H1 (cell line): Measurements from ENCODE around the gene NCK2. TPM values are rescaled to one million over a fixed set of nuclear protein-coding genes. Genes with fewer than 3 reads are reported as not detected.

ENCODE experiments used
- CTCF ChIA-PET: fragments of 300-600 bp; sonication (Branson Sonifier 250); formaldehyde crosslinking; loops from one replicate; lab custom pipeline; 2021; ENCODE audit not compliant: partially characterized antibody; lab: Charles Lee
- POLR2A ChIA-PET: fragments of 300-600 bp; sonication (Branson Sonifier 250); formaldehyde crosslinking; loops from one replicate; lab custom pipeline; 2021; ENCODE audit warnings: inconsistent platforms; ENCODE audit not compliant: partially characterized antibody; lab: Charles Lee
- DNase-seq, 2 experiments: peaks; one replicate each; pipeline versions ENCODE4 v3.0.0 to v3.0.0-alpha.2; 2010 to 2022; ENCODE audit warnings: low spot score in 2 of 2, low read depth in 1 of 2, mixed read lengths in 1 of 2
- FAIRE-seq: peaks from 2 replicates; lab custom pipeline; 2011; peaks lifted over from hg19 to GRCh38; lab: Jason Lieb, UNC
- H2AFZ ChIP-seq: 2 replicates; pipeline ENCODE4 v1.8.1; 2012; ENCODE audit warnings: low read length, inconsistent platforms
- H2AK5ac ChIP-seq: 2 replicates; pipeline ENCODE4 v1.6.1; 2013; ENCODE audit warnings: low read depth, low read length
- H2BK120ac ChIP-seq: replicated peaks from 2 replicates; pipeline ENCODE3; 2013; ENCODE audit warnings: low read depth, low read length, inconsistent platforms
- H2BK12ac ChIP-seq: 2 replicates; pipeline ENCODE4 v1.6.1; 2013; ENCODE audit warnings: low read depth, low read length
- H2BK15ac ChIP-seq: 2 replicates; pipeline ENCODE4 v1.6.1; 2013; ENCODE audit warnings: low read length
- H2BK20ac ChIP-seq: 2 replicates; pipeline ENCODE4 v1.6.1; 2013; ENCODE audit warnings: low read length
- H2BK5ac ChIP-seq: 2 replicates; pipeline ENCODE4 v1.6.1; 2013; ENCODE audit warnings: low read depth, low read length
- H3K14ac ChIP-seq: 2 replicates; pipeline ENCODE4 v1.6.1; 2013; ENCODE audit warnings: inconsistent platforms; ENCODE audit not compliant: insufficient read length
- H3K18ac ChIP-seq: 2 replicates; pipeline ENCODE4 v1.6.1; 2013; ENCODE audit warnings: low read length; ENCODE audit errors: extremely low read depth
- H3K23ac ChIP-seq: 2 replicates; pipeline ENCODE4 v1.6.1; 2013; ENCODE audit warnings: inconsistent platforms; ENCODE audit not compliant: insufficient read length
- H3K23me2 ChIP-seq: 2 replicates; pipeline ENCODE4 v1.6.1; 2013; ENCODE audit warnings: low read depth, low read length
- H3K27ac ChIP-seq: 2 replicates; pipeline ENCODE4 v1.6.1; 2011; ENCODE audit warnings: low read depth, low read length, inconsistent platforms
- H3K27me3 ChIP-seq, 4 experiments: replicated peaks in 1 of 4; 1 replicate in 1 of 4; 2 replicates in 3 of 4; pipeline versions ENCODE4 v1.6.1 to v1.8.1; 2011 to 2013; ENCODE audit warnings: low read length in 3 of 4, mild to moderate bottlenecking in 3 of 4, inconsistent platforms in 2 of 4, mixed read lengths in 2 of 4, moderate library complexity in 1 of 4; ENCODE audit not compliant: control insufficient read depth in 3 of 4, insufficient read depth in 3 of 4; ENCODE audit errors: extremely low read depth in 1 of 4
- H3K36me3 ChIP-seq, 4 experiments: 2 replicates each; pipeline versions ENCODE4 v1.6.1 to v1.8.1; 2011 to 2013; ENCODE audit warnings: mild to moderate bottlenecking in 4 of 4, low read length in 3 of 4, moderate library complexity in 2 of 4, control low read depth in 1 of 4, inconsistent platforms in 1 of 4; ENCODE audit not compliant: insufficient read depth in 4 of 4, control insufficient read depth in 2 of 4
- H3K4ac ChIP-seq: replicated peaks from 2 replicates; pipeline ENCODE3; 2013; ENCODE audit warnings: low read length, low read depth, mixed read lengths, inconsistent platforms; ENCODE audit not compliant: insufficient read length
- H3K4me1 ChIP-seq, 4 experiments: replicated peaks in 1 of 4; 1 replicate in 1 of 4; 2 replicates in 3 of 4; pipeline versions ENCODE4 v1.6.1 to v1.8.1; 2011 to 2013; ENCODE audit warnings: low read length in 3 of 4, inconsistent platforms in 2 of 4, mixed read lengths in 1 of 4; ENCODE audit not compliant: insufficient read depth in 4 of 4, control insufficient read depth in 3 of 4
- H3K4me2 ChIP-seq, 2 experiments: 2 replicates each; pipeline versions ENCODE4 v1.6.1 to v1.8.1; 2011 to 2013; ENCODE audit warnings: low read depth in 2 of 2, low read length in 2 of 2, control low read depth in 1 of 2, inconsistent platforms in 1 of 2, mild to moderate bottlenecking in 1 of 2; ENCODE audit not compliant: insufficient read depth in 1 of 2
- H3K4me3 ChIP-seq, 4 experiments: fragments of 200-600, 300-600 bp in 1 of 4; sonication (generic), shearing (Covaris generic), sonication (Bioruptor Twin) in 1 of 4; 2 replicates each; pipeline versions ENCODE4 v1.5.1 to v1.8.1; 2011 to 2016; ENCODE audit warnings: low read length in 4 of 4, low read depth in 3 of 4, control low read depth in 2 of 4, inconsistent platforms in 2 of 4, mild to moderate bottlenecking in 2 of 4, mixed read lengths in 1 of 4, moderate library complexity in 1 of 4; ENCODE audit not compliant: insufficient read depth in 2 of 4; ENCODE audit errors: extremely low read depth in 1 of 4
- H3K56ac ChIP-seq: replicated peaks from 2 replicates; pipeline ENCODE3; 2013; ENCODE audit warnings: low read depth, mild to moderate bottlenecking, mixed read lengths, low read length, inconsistent platforms; ENCODE audit not compliant: insufficient read length
- H3K79me1 ChIP-seq: 2 replicates; pipeline ENCODE4 v1.6.1; 2013; ENCODE audit warnings: low read depth, low read length, control low read depth
- H3K79me2 ChIP-seq, 2 experiments: 2 replicates each; pipeline versions ENCODE4 v1.6.1 to v1.8.1; 2012 to 2013; ENCODE audit warnings: low read length in 2 of 2, mild to moderate bottlenecking in 2 of 2, inconsistent platforms in 1 of 2; ENCODE audit not compliant: insufficient read depth in 2 of 2, control insufficient read depth in 1 of 2
- H3K9ac ChIP-seq, 4 experiments: replicated peaks in 1 of 4; 1 replicate in 1 of 4; 2 replicates in 3 of 4; pipeline versions ENCODE4 v1.6.1 to v1.8.1; 2011 to 2013; ENCODE audit warnings: low read depth in 3 of 4, low read length in 3 of 4, control low read depth in 2 of 4, mild to moderate bottlenecking in 2 of 4, moderate library complexity in 2 of 4, inconsistent platforms in 1 of 4; ENCODE audit errors: extremely low read depth in 1 of 4
- H3K9me3 ChIP-seq, 2 experiments: 2 replicates each; pipeline versions ENCODE4 v1.6.1 to v1.8.1; 2012 to 2013; ENCODE audit warnings: mild to moderate bottlenecking in 2 of 2, moderate library complexity in 2 of 2, control low read depth in 1 of 2, inconsistent platforms in 1 of 2, low read depth in 1 of 2, low read length in 1 of 2, mixed read lengths in 1 of 2; ENCODE audit not compliant: insufficient read depth in 2 of 2
- H4K20me1 ChIP-seq, 2 experiments: replicated peaks in 1 of 2; 2 replicates each; pipeline versions ENCODE3 to v1.8.1; 2011 to 2013; ENCODE audit warnings: inconsistent platforms in 2 of 2, low read length in 2 of 2, mild to moderate bottlenecking in 1 of 2; ENCODE audit not compliant: insufficient read depth in 2 of 2, control insufficient read depth in 1 of 2
- H4K5ac ChIP-seq: 2 replicates; pipeline ENCODE4 v1.6.1; 2013; ENCODE audit warnings: low read length, low read depth, mixed read lengths, inconsistent platforms; ENCODE audit not compliant: insufficient read length
- H4K8ac ChIP-seq: 2 replicates; pipeline ENCODE4 v1.8.0; 2013; ENCODE audit warnings: mild to moderate bottlenecking, moderate library complexity, low read length, inconsistent platforms; ENCODE audit not compliant: insufficient read depth; ENCODE audit errors: extremely low read depth
- H4K91ac ChIP-seq: replicated peaks from 2 replicates; pipeline ENCODE3; 2013; ENCODE audit warnings: low read length, mixed read lengths, inconsistent platforms; ENCODE audit not compliant: insufficient read length
- ATF2 ChIP-seq: IDR thresholded peaks from 2 replicates; pipeline ENCODE4 v1.6.1; 2012; ENCODE audit warnings: low read length, inconsistent platforms
- SP1 ChIP-seq: IDR thresholded peaks from 2 replicates; pipeline ENCODE4 v1.6.1; 2011; ENCODE audit warnings: low read depth, low read length
- WGBS, 2 experiments: shearing (Covaris generic) in 1 of 2; methylation state at CpG; one replicate each; pipeline versions ENCODE4 v1.1.6 to v1.1.7; 2013 to 2015; ENCODE audit warnings: low lambda C conversion rate in 2 of 2, mixed read lengths in 2 of 2, inconsistent platforms in 1 of 2, low coverage in 1 of 2, missing lambda C conversion rate in 1 of 2; ENCODE audit not compliant: insufficient replicate concordance in 2 of 2, insufficient coverage in 1 of 2, insufficient read length in 1 of 2; ENCODE audit errors: extremely low coverage in 1 of 2, missing lambda C conversion rate in 1 of 2; 5-methylcytosine and 5-hydroxymethylcytosine counted together
- polyA plus RNA-seq, 7 experiments: library from polyadenylated mRNA; depleted of rRNA in 3 of 7; stranded (reverse) in 5 of 7; unstranded in 2 of 7; fragments of >200 nt in 5 of 7; fragments of 200-250 nt in 2 of 7; gene quantifications; 1 replicate in 5 of 7; 2 replicates in 1 of 7; 4 replicates in 1 of 7; pipeline versions ENCODE4 v1.2.1 to v1.2.3, GENCODE V29; 2011 to 2013; ENCODE audit warnings: missing spikeins in 2 of 7, mixed read lengths in 2 of 7
- total RNA-seq: library from RNA; stranded (reverse); fragmentation: NEBNext Ultra II Directional; extraction: Animal tissue kit (Norgen Biotek cat#: 25700); gene quantifications from 2 replicates; pipeline ENCODE4 v1.2.1, GENCODE V29; 2021

The NCK2 gene
- total and polyA plus RNA-seq, 2 of the 8 experiments (the other 6 are each of a cell fraction or from before 2014, with no cell fraction given), result 30.3 to 65.7 TPM

GRCh38 chr2:105795575-105795934 is 50.8 kb downstream of the NCK2 start:
- FAIRE-seq, result no peak
- Histone ChIP-seq H2BK120ac (no peak overlapping the region), H2BK20ac (no peak overlapping the region), H3K9me3 (no peaks in the 10 kb centered on the region), H3K18ac (no peak overlapping the region), H3K27me3 (no peaks in the 10 kb centered on the region), H3K4ac (no peak overlapping the region), H3K79me1 (peaks cover 9% of the 10 kb centered on the region; the same call in 1 of the 2 replicates), H3K14ac (no peak overlapping the region), H4K8ac (no peak overlapping the region), H4K91ac (no peak overlapping the region), H3K56ac (no peak overlapping the region), H3K9ac (no peak overlapping the region), H3K4me2 (no peak overlapping the region; a peak in 1 of 4 replicates), H3K23ac (no peak overlapping the region), H3K23me2 (no peaks in the 10 kb centered on the region), H4K20me1 (peaks cover under 1 to 14% of the 10 kb centered on the region in 2 experiments), H2BK12ac (no peak overlapping the region), H2BK15ac (no peak overlapping the region), H3K27ac (no peak overlapping the region), H3K79me2 (peaks cover 6 to 99% of the 10 kb centered on the region in 2 experiments), H2AFZ (no peak overlapping the region), H2AK5ac (no peak overlapping the region), H3K4me1 (peaks cover 3 to 16% (median 8%) of the 10 kb centered on the region in 4 experiments), H2BK5ac (no peak overlapping the region), H3K4me3 (no peak overlapping the region), H4K5ac (no peak overlapping the region), H3K36me3 (no peaks in the 10 kb centered on the region)
- DNase-seq, result no peak
- POLR2A ChIA-PET, result no interaction called here
- CTCF ChIA-PET, result no interaction called here
- TF ChIP-seq SP1, result no peak
- no peak for TF ChIP-seq ATF2
- WGBS, 2 experiments, result 58% methylated on average over 9 of the region's 9 CpGs; no CpG with 5 or more reads in 1 of the 2 experiments
